Caco-2 (cell line): ENCODE measurements around the gene TMEM259. TPM values are rescaled to one million over a fixed set of nuclear protein-coding genes. Genes with fewer than 3 reads are reported as not detected.

Experiments
- BruUV-seq: library from RNA; stranded (reverse); fragments of 400-500 nt; replicated peaks from 2 replicates; lab custom pipeline; 2021; lab: Mats Ljungman, UMichigan
- CTCF ChIA-PET: fragments of 300-600 bp; sonication (Branson Sonifier 250); formaldehyde crosslinking; loops from one replicate; lab custom pipeline; 2022; ENCODE audit warnings: antibody characterized with exemption; lab: Charles Lee
- POLR2A ChIA-PET: fragments of 300-600 bp; sonication (Branson Sonifier 250); formaldehyde crosslinking; loops from one replicate; lab custom pipeline; 2022; ENCODE audit warnings: antibody characterized with exemption; lab: Charles Lee
- DNase-seq, 2 experiments: peaks; one replicate each; pipeline versions ENCODE4 v3.0.0 to v3.0.0-alpha.2; 2020 to 2022
- H3K27me3 ChIP-seq: replicated peaks from 2 replicates; pipeline ENCODE4 v1.6.0; 2011; ENCODE audit warnings: low read length; ENCODE audit not compliant: control insufficient read depth, insufficient read depth
- H3K36me3 ChIP-seq: 2 replicates; pipeline ENCODE4 v1.5.1; 2011; ENCODE audit warnings: low read length; ENCODE audit not compliant: control insufficient read depth, insufficient read depth
- H3K4me1 ChIP-seq: fragments of 250-450 bp; sonication (Bioruptor Pico); 2 replicates; pipeline ENCODE4 v1.5.1; 2020; ENCODE audit warnings: mild to moderate bottlenecking
- H3K4me3 ChIP-seq: 2 replicates; pipeline ENCODE4 v1.5.1; 2011; ENCODE audit warnings: low read depth, mild to moderate bottlenecking, control low read depth, low read length
- H3K9me3 ChIP-seq: fragments of 250-450 bp; sonication (Bioruptor Pico); 2 replicates; pipeline ENCODE4 v1.5.1; 2020; ENCODE audit warnings: mild to moderate bottlenecking, moderate library complexity
- H3K27ac Mint-ChIP-seq: one replicate; pipeline ENCODE4 v1.8.0; 2022; ENCODE audit warnings: mixed read lengths; ENCODE audit not compliant: unreplicated experiment
- H3K27me3 Mint-ChIP-seq: one replicate; pipeline ENCODE4 v1.8.0; 2022; ENCODE audit warnings: mixed read lengths; ENCODE audit not compliant: insufficient read depth, unreplicated experiment
- H3K36me3 Mint-ChIP-seq: one replicate; pipeline ENCODE4 v1.8.0; 2022; ENCODE audit warnings: mild to moderate bottlenecking, mixed read lengths; ENCODE audit not compliant: insufficient read depth, unreplicated experiment
- H3K4me1 Mint-ChIP-seq: one replicate; pipeline ENCODE4 v1.8.0; 2022; ENCODE audit warnings: low read depth, mixed read lengths; ENCODE audit not compliant: unreplicated experiment
- H3K4me3 Mint-ChIP-seq: one replicate; pipeline ENCODE4 v1.8.0; 2022; ENCODE audit warnings: mild to moderate bottlenecking, moderate library complexity, mixed read lengths; ENCODE audit not compliant: unreplicated experiment
- H3K9me3 Mint-ChIP-seq: one replicate; pipeline ENCODE4 v1.8.0; 2022; ENCODE audit warnings: mixed read lengths; ENCODE audit not compliant: unreplicated experiment
- intact Hi-C: fragments of 100-400 bp; cut with micrococcal nuclease; formaldehyde crosslinking; loops from one replicate; pipeline ENCODE4 v1.10.0; 2022; ENCODE audit not compliant: unreplicated experiment
- total RNA-seq: library from RNA; stranded (reverse); gene quantifications from 2 replicates; pipeline ENCODE4 v1.2.3, GENCODE V29; 2022
- TF ChIP-seq, protein P1 (sequence below), 2 experiments: fragments of 200-600 bp in 1 of 2; IDR thresholded peaks; 1 replicate in 1 of 2; 2 replicates in 1 of 2; pipeline versions ENCODE4 v1.5.1 to v1.8.0; 2011 to 2022; ENCODE audit warnings: antibody characterized with exemption in 1 of 2, control low read depth in 1 of 2, inconsistent platforms in 1 of 2, low read depth in 1 of 2, low read length in 1 of 2, mild to moderate bottlenecking in 1 of 2, moderate library complexity in 1 of 2; ENCODE audit not compliant: insufficient read depth in 1 of 2, severe bottlenecking in 1 of 2, unreplicated experiment in 1 of 2

TMEM259 gene
- total RNA-seq, 1 experiment from 2014 or later: 148 TPM

DNA sequence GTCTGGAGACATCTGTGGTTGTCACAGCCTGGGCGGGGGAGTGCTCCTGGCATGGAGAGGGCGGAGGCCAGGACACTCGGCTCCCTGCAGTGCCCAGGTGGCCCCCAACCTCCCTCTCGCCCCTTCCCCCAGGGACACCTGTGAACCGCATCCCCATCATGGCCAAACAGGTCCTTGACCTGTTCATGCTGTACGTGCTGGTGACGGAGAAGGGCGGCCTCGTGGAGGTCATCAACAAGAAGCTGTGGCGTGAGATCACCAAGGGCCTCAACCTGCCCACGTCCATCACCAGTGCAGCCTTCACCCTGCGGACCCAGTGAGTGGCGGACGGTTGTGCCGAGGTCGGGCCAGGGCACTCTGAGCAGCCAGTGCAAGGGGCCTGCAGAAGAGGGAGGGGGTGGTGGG lies 56.8 kb downstream of the TMEM259 start:
- Histone ChIP-seq H3K36me3 (peaks cover 23% of the 10 kb centered on the region), H3K4me3 (no peak overlapping the region), H3K4me1 (peaks cover 42% of the 10 kb centered on the region), H3K27me3 (no peaks in the 10 kb centered on the region), H3K9me3 (no peaks in the 10 kb centered on the region)
- Mint-ChIP-seq H3K4me3 (no peak overlapping the region), H3K4me1 (peaks cover 20% of the 10 kb centered on the region), H3K9me3 (no peaks in the 10 kb centered on the region), H3K27me3 (no peaks in the 10 kb centered on the region), H3K36me3 (peaks cover 100% of the 10 kb centered on the region), H3K27ac (no peak overlapping the region)
- TF ChIP-seq, protein P1, sequence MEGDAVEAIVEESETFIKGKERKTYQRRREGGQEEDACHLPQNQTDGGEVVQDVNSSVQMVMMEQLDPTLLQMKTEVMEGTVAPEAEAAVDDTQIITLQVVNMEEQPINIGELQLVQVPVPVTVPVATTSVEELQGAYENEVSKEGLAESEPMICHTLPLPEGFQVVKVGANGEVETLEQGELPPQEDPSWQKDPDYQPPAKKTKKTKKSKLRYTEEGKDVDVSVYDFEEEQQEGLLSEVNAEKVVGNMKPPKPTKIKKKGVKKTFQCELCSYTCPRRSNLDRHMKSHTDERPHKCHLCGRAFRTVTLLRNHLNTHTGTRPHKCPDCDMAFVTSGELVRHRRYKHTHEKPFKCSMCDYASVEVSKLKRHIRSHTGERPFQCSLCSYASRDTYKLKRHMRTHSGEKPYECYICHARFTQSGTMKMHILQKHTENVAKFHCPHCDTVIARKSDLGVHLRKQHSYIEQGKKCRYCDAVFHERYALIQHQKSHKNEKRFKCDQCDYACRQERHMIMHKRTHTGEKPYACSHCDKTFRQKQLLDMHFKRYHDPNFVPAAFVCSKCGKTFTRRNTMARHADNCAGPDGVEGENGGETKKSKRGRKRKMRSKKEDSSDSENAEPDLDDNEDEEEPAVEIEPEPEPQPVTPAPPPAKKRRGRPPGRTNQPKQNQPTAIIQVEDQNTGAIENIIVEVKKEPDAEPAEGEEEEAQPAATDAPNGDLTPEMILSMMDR (IDR thresholded peaks at IDR 0.05; ENCODE audit: insufficient read depth in 1 of 2, low read depth in 1 of 2, low read length in 1 of 2, severe bottlenecking in 1 of 2, unreplicated experiment in 1 of 2): no peak
- CTCF ChIA-PET: no interaction called here
- POLR2A ChIA-PET: no interaction called here
- no peak for DNase-seq
- intact Hi-C loops: no loop called here
- no TSS peak for BruUV-seq

DNA sequence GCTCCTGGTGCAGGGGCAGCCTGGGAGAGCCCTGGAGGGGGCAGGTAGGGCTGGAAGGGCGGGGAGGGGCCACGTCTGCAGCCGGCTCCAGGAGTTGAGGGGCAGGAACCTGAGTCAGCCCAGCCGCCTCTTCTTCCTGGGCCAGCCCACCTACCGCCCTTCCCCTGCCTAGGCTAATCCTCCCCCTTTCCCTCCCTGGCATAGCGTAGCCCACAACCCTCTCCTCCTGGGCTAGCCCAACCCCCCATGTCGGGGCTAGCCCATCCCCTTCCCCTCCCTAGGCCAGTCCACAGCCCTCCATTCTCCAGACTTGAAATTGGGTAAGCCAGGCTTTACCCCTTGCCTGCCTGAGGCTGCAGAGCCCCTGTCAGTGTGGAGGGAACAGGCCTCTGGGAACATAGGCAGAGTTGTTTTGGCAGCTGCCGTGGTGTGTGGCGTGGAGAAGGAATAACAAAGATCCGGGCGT lies 57.4 kb downstream of the TMEM259 start:
- no peaks in the 10 kb centered on the region for H3K27me3 ChIP-seq
- no peaks in the 10 kb centered on the region for H3K9me3 ChIP-seq
- peaks cover 100% of the 10 kb centered on the region for H3K36me3 Mint-ChIP-seq
- no peak for DNase-seq
- peak overlapping the region; percentile 19 for H3K27ac Mint-ChIP-seq
- TF ChIP-seq, protein P1 (IDR thresholded peaks at IDR 0.05; ENCODE audit: insufficient read depth in 1 of 2, low read depth in 1 of 2, low read length in 1 of 2, severe bottlenecking in 1 of 2, unreplicated experiment in 1 of 2): no peak
- ChIA-PET POLR2A (no interaction called here), CTCF (no interaction called here)
- no TSS peak for BruUV-seq
- no peaks in the 10 kb centered on the region for H3K9me3 Mint-ChIP-seq
- H3K4me1 ChIP-seq: peaks cover 48% of the 10 kb centered on the region
- no peaks in the 10 kb centered on the region for H3K27me3 Mint-ChIP-seq
- no peak overlapping the region for H3K4me3 Mint-ChIP-seq
- H3K4me1 Mint-ChIP-seq: peaks cover 20% of the 10 kb centered on the region
- H3K4me3 ChIP-seq: no peak overlapping the region
- H3K36me3 ChIP-seq: peaks cover 22% of the 10 kb centered on the region
- intact Hi-C loops: no loop called here

DNA sequence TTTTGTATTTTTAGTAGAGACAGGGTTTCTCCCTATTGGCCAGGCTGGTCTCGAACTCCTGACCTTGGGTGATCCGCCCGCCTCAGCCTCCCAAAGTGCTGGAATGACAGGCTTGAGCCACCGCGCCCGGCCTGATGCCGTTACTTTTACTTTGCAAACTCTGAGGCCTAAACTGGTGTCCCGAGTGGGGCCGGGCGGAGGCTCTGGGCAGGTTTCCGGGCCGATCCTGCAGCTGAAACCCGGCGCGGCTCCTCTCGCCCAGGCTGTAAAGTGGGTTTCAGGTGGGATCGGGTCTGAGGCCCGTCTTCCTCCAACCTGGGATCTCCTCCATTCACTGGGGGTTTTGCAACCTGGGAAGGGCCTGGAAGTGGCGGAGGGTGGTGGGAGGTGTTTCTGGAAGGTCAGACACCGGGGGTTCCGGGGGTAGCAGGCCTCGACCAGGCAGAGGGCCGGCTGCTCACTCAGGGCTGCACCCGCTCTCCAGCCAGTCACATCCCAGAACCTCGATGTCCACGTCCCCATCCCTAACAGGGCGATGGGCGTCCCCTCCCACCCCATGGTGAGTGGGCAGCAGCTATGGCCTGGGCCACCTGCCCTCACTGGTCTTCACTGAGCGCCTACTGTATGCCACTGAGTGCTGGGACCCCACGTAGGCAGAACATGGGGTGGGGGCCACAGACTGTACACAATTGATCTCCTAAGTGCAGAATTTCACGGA lies 58.1 kb downstream of the TMEM259 start:
- BruUV-seq: no TSS peak
- TF ChIP-seq, protein P1 (IDR thresholded peaks at IDR 0.05; ENCODE audit: insufficient read depth in 1 of 2, low read depth in 1 of 2, low read length in 1 of 2, severe bottlenecking in 1 of 2, unreplicated experiment in 1 of 2): no peak
- POLR2A ChIA-PET: no interaction called here
- Histone ChIP-seq H3K9me3 (no peaks in the 10 kb centered on the region), H3K4me1 (peaks cover 55% of the 10 kb centered on the region), H3K27me3 (no peaks in the 10 kb centered on the region), H3K36me3 (peaks cover 20% of the 10 kb centered on the region), H3K4me3 (no peak overlapping the region)
- no peak for DNase-seq
- CTCF ChIA-PET: interaction anchor here (0.6 to 1.0 kb wide), 2 partner anchors 21 to 296 kb away, joined by 4 to 5 read pairs; partner anchors contain the start of gene WDR18
- intact Hi-C loops: no loop called here
- no peaks in the 10 kb centered on the region for H3K9me3 Mint-ChIP-seq
- H3K4me3 Mint-ChIP-seq: peak overlapping the region; percentile 65
- H3K27me3 Mint-ChIP-seq: no peaks in the 10 kb centered on the region
- H3K36me3 Mint-ChIP-seq: peaks cover 96% of the 10 kb centered on the region
- H3K27ac Mint-ChIP-seq: peak overlapping the region; percentile 90
- H3K4me1 Mint-ChIP-seq: peaks cover 20% of the 10 kb centered on the region
